Glutamatergic neuron (in vitro differentiated cells): Measurements from ENCODE around the gene CENPL. TPM values are rescaled to one million over a fixed set of nuclear protein-coding genes. Genes with fewer than 3 reads are reported as not detected.

Experiments
- DNase-seq: peaks from one replicate; pipeline ENCODE4 v3.0.0; 2022
- H3K27ac Mint-ChIP-seq: one replicate; pipeline ENCODE4 v1.8.0; 2020; ENCODE audit warnings: mild to moderate bottlenecking, mixed read lengths, inconsistent platforms; ENCODE audit not compliant: unreplicated experiment
- H3K27me3 Mint-ChIP-seq: one replicate; pipeline ENCODE4 v1.8.0; 2020; ENCODE audit warnings: mild to moderate bottlenecking, moderate library complexity, mixed read lengths, inconsistent platforms; ENCODE audit not compliant: unreplicated experiment
- H3K36me3 Mint-ChIP-seq: one replicate; pipeline ENCODE4 v1.8.0; 2020; ENCODE audit warnings: mild to moderate bottlenecking, mixed read lengths, inconsistent platforms; ENCODE audit not compliant: unreplicated experiment
- H3K4me1 Mint-ChIP-seq: one replicate; pipeline ENCODE4 v1.8.0; 2020; ENCODE audit warnings: mild to moderate bottlenecking, low read depth, mixed read lengths, inconsistent platforms; ENCODE audit not compliant: unreplicated experiment
- H3K4me3 Mint-ChIP-seq: one replicate; pipeline ENCODE4 v1.8.0; 2020; ENCODE audit warnings: mild to moderate bottlenecking, mixed read lengths, inconsistent platforms; ENCODE audit not compliant: unreplicated experiment
- H3K9me3 Mint-ChIP-seq: one replicate; pipeline ENCODE4 v1.8.0; 2020; ENCODE audit warnings: mild to moderate bottlenecking, moderate library complexity, mixed read lengths, inconsistent platforms; ENCODE audit not compliant: unreplicated experiment
- CTCF ChIP-seq: fragments of 200-600 bp; sonication (generic); IDR thresholded peaks from one replicate; pipeline ENCODE4 v1.5.0; 2021; ENCODE audit not compliant: partially characterized antibody, unreplicated experiment
- total RNA-seq: library from RNA; stranded (reverse); fragmentation: NEBNext Ultra II Directional; extraction: Animal tissue kit (Norgen Biotek cat#: 25700); gene quantifications from one replicate; pipeline ENCODE4 v1.2.1, GENCODE V29; 2021; ENCODE audit not compliant: unreplicated experiment

Gene CENPL
- total RNA-seq, 1 donor from 2014 or later = 4.3 TPM

- Mint-ChIP-seq H3K36me3 (no peaks in the 10 kb centered on the region), H3K4me1 (peaks cover 3% of the 10 kb centered on the region), H3K4me3 (no peak overlapping the region), H3K27ac (no peak overlapping the region), H3K27me3 (no peaks in the 10 kb centered on the region), H3K9me3 (peaks cover under 1% of the 10 kb centered on the region)
- no peak for DNase-seq
- TF ChIP-seq CTCF = no peak
These were observed 32.2 kb upstream of the CENPL start for GRCh38 chr1:173856903-173857302.

GRCh38 chr1:173856014-173856413 is 31.3 kb upstream of the CENPL start:
- no peaks in the 10 kb centered on the region for H3K27me3 Mint-ChIP-seq
- no peak for DNase-seq
- peaks cover 3% of the 10 kb centered on the region for H3K4me1 Mint-ChIP-seq
- no peak overlapping the region for H3K27ac Mint-ChIP-seq
- TF ChIP-seq CTCF = no peak
- no peak overlapping the region for H3K4me3 Mint-ChIP-seq
- no peaks in the 10 kb centered on the region for H3K36me3 Mint-ChIP-seq
- H3K9me3 Mint-ChIP-seq = no peaks in the 10 kb centered on the region

- H3K27ac Mint-ChIP-seq = no peak overlapping the region
- no peaks in the 10 kb centered on the region for H3K9me3 Mint-ChIP-seq
- TF ChIP-seq CTCF = no peak
- H3K4me3 Mint-ChIP-seq = peak overlapping the region; percentile 25
- no peak for DNase-seq
- H3K27me3 Mint-ChIP-seq = no peaks in the 10 kb centered on the region
- H3K4me1 Mint-ChIP-seq = peaks cover 3% of the 10 kb centered on the region
- no peaks in the 10 kb centered on the region for H3K36me3 Mint-ChIP-seq
These were observed 28.4 kb upstream of the CENPL start for GRCh38 chr1:173853074-173853473.

- Mint-ChIP-seq H3K4me1 (peaks cover 3% of the 10 kb centered on the region), H3K27me3 (no peaks in the 10 kb centered on the region), H3K4me3 (no peak overlapping the region), H3K27ac (peak overlapping the region; percentile 55), H3K36me3 (no peaks in the 10 kb centered on the region), H3K9me3 (no peaks in the 10 kb centered on the region)
- no peak for TF ChIP-seq CTCF
- no peak for DNase-seq
These were observed 27.4 kb upstream of the CENPL start for GRCh38 chr1:173852105-173852504.

- no peaks in the 10 kb centered on the region for H3K36me3 Mint-ChIP-seq
- H3K4me1 Mint-ChIP-seq = no peaks in the 10 kb centered on the region
- no peaks in the 10 kb centered on the region for H3K9me3 Mint-ChIP-seq
- H3K27ac Mint-ChIP-seq = no peak overlapping the region
- no peak overlapping the region for H3K4me3 Mint-ChIP-seq
- no peak for TF ChIP-seq CTCF
- no peak for DNase-seq
- H3K27me3 Mint-ChIP-seq = no peaks in the 10 kb centered on the region
These were observed 8.1 kb upstream of the CENPL start for GRCh38 chr1:173832748-173833147.
